Renal pelvis (tissue), 12 donors: ENCODE data around the gene PRR11. TPM values are rescaled to one million over a fixed set of nuclear protein-coding genes. Genes with fewer than 3 reads are reported as not detected.
A peak's percentile ranks its signal among the peaks of the same experiment; 100 is the strongest.
"Not testable (repeated sequence)": the region's sequence is repeated elsewhere in the genome, so short reads cannot be mapped to it uniquely, and the experiment has no call there.

Experiments
- DNase-seq: peaks from one replicate; pipeline ENCODE4 v3.0.0-alpha.2; 2013
- long read RNA-seq, 16 experiments: transcript quantifications; one replicate each; lab custom pipeline, GENCODE V29; 2026
- polyA plus RNA-seq, 3 donors: library from polyadenylated mRNA; unstranded; fragments of 120-200 nt; gene quantifications; one replicate each; pipeline ENCODE4 v1.2.1, GENCODE V29; 2013; ENCODE audit not compliant: insufficient read length in 3 of 3

The PRR11 gene
- polyA plus RNA-seq = 10 to 100 TPM; 17.1 to 19.6 (median 19.0) TPM
- long read RNA-seq, donor 1, partial matches to known transcripts = 0 of 3 reads
- long read RNA-seq, donor 1, other reads (novel, unspliced or antisense) = 0 of 3 reads
- long read RNA-seq, donor 2 = 0 reads
- long read RNA-seq, donor 3, partial matches to known transcripts = 0 of 3 reads
- long read RNA-seq, donor 3, other reads (novel, unspliced or antisense) = 0 of 3 reads
- long read RNA-seq, donor 4, partial matches to known transcripts = 0 of 2 reads
- long read RNA-seq, donor 4, other reads (novel, unspliced or antisense) = 0 of 2 reads
- long read RNA-seq, donor 5 = 0 reads
- long read RNA-seq, donor 6, partial matches to known transcripts = 0 of 1 reads
- long read RNA-seq, donor 6, other reads (novel, unspliced or antisense) = 0 of 1 reads
- long read RNA-seq, donor 7 = 0 reads
- long read RNA-seq, donor 8, partial matches to known transcripts = 0 of 2 reads
- long read RNA-seq, donor 8, other reads (novel, unspliced or antisense) = 0 of 2 reads
- long read RNA-seq, donor 9, partial matches to known transcripts = 0 of 3 reads
- long read RNA-seq, donor 9, other reads (novel, unspliced or antisense) = 0 of 3 reads
- long read RNA-seq, donor 10, partial matches to known transcripts = 0 of 1 reads
- long read RNA-seq, donor 10, other reads (novel, unspliced or antisense) = 0 of 1 reads
- long read RNA-seq, donor 11, partial matches to known transcripts = 0 of 3 reads
- long read RNA-seq, donor 11, other reads (novel, unspliced or antisense) = 0 of 3 reads
- long read RNA-seq, donor 12 = 0 reads
- long read RNA-seq, donor 13 = 0 reads
- long read RNA-seq, donor 14 = 0 reads
- long read RNA-seq, donor 15 = 0 reads
- long read RNA-seq, donor 16 = 0 reads

DNA sequence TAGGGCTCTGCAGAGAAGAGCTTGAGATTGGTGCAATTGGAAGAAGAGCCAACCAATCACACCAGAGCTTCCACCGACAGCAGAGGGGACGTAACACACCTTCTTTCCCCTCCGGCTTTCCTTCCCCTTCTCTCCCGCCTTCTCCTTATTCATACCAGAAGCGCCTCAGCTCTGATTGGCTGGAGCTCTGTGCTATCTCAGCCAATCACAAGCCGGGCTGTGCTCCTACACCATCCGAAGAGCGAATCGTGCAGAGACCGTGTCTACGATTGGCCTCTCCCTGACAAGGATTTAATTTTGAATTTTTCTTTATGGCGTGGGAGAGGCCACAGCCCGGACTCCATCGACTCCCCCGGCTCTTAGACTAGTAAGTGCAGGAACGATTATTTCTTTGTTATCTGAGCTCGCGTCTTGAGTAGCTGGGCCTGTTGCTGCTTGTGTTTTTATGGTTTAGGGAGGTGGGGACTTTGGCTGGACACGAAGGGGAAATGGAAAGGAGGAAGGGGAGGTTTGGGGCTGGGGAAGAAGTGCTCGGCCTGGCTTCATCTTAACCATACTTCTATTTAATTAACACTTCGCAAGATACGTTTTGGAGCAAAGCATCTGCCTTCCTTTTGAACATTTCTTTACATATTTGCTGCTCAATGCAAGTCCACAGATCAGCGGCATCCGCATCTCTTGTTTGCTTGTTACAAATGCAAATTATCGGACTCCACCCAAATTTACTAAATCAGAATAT, at the start of gene PRR11:
Gene PRR11, plus strand, starts transcription at position 308 of the 739 bp plus-strand sequence. CDS start 14,007 bp downstream, outside the sequence.
- peak; percentile 100 for DNase-seq

DNA sequence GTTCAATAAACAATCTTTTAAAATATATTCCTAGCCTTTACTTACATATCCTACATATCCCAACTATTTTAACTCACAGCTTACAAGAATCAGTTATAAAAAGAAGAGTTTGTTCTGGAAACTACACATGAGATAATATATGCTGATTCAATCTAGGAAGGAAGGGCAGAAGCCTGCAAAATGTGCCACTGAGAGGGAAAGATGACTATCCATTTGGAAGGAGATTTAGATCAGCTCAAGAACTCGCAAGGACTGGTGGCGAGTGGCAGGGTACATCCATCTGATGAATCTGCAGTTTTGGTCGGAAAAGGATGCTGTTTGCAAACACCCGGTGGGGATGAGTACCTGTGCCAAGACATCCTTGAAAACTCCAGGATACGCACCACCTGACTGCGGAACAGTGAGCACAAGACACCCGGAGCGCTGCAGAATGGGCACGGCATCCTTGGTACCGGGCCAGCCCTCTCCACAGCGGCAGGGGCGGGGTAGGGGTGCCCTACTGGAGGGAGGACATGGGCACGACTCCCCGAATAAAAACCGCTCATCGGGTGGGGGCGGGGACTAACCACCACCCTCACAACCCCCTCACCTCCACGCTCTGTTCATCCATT, 49.6 kb upstream of the PRR11 start:
- DNase-seq = peak; percentile 30

DNA sequence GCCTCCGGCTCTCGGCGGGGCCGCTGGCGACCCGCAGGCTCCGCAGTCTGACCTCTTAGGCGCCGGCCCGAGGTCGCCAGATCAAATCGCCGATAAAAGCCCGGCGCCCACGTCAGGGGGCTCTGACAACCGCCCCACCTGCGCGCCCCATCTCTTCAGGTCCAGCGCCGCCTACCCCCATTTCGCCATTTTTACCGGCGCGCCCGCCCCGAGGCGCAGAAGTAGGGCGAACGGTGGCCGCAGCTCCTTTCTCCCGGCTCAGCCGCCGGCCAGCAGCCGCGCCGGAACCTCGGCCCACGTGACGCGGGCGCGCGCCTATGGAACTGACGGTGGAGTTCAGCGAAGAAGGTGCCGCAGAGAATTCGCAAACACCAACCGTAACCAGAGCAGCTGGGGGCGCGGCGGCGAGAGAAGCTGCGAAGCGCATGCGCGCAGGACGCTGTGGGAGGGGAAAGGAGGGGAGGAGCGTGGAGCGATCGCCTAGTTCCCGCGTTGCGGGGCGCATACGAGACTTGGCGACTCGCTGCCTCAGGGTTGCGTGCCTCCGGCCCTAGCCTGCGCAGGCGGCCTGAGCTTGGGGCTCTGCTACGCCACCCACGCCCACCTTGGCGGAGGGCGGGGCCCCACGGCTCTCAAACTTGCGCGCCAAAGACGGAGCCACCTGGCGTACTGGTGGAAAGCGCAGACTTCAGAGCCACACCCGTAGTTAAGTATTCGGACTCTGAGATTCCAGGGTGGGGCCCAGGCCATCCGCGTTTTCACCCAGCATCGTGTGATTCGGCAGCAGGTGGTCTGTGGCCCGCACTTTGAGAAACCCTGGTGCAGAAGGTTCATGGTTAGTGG, 48.9 kb upstream of the PRR11 start, which contains the start of gene TRIM37:
Gene TRIM37, minus strand, starts transcription at position 418 of the 843 bp plus-strand sequence. CDS start 419 bp downstream, outside the sequence.
- peak; percentile 97 for DNase-seq

- DNase-seq = no peak
These were observed 48.3 kb upstream of the PRR11 start for GRCh38 chr17:59107306-59107670.

GRCh38 chr17:59108400-59109102, 47.0 kb upstream of the PRR11 start:
- no peak for DNase-seq

GRCh38 chr17:59110973-59111372, 44.6 kb upstream of the PRR11 start:
- no peak for DNase-seq

- no peak for DNase-seq
These were observed 44.0 kb upstream of the PRR11 start for GRCh38 chr17:59111539-59111938.

GRCh38 chr17:59115474-59115873, 40.1 kb upstream of the PRR11 start:
- DNase-seq = no peak

DNA sequence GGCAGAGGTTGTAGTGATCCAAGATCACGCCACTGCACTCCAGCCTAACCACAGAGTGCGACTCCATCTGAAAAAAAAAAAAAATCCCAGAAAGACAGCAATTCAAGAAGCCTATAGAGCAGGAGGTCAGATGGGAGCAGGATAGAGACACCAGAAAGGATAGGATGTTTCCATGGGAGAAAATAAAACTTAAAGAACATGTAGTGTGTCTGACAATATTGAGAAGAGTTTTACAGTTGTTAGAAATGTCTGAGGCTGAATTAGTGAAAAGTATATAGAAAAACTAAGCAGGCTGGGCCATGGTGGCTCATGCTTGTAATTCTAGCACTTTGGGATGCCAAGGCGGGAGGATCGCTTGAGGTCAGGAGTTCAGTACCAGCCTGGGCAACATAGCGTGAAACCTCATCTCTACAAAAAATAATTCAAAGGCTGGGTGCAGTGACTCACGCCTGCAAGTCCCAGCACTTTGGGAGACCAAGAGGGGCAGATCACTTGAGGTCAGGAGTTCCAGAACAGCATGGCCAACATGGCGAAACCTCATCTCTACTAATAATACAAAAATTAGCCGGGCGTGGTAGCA, 33.6 kb upstream of the PRR11 start:
- DNase-seq = no peak

GRCh38 chr17:59124665-59125064, 30.9 kb upstream of the PRR11 start:
- no peak for DNase-seq

- DNase-seq = no peak
These were observed 28.6 kb upstream of the PRR11 start for GRCh38 chr17:59126809-59127417.

DNA sequence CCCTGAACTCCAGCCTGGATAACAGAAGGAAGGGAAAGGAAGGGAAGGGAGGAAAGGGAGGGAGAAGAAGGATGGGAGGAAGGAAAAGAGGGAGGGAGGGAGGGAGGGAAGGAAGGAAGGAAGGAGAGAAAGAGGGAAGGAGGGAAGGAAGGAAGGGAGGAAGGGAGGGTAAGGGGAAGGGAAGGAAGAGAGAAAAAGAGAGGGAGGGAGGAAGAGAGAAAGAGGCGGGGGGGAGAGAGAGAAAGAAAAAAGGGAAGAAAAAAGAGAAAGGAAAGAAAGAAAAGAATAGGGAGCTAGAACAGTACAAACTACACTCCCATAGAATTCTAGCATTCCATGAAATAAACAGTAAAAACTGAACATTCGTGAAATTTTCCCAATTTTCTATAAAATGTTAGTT, 25.7 kb upstream of the PRR11 start:
- no peak for DNase-seq

- no peak for DNase-seq
These were observed 24.4 kb upstream of the PRR11 start for GRCh38 chr17:59131131-59131530.

- not testable (repeated sequence) for DNase-seq
These were observed 17.2 kb upstream of the PRR11 start for GRCh38 chr17:59138339-59138738.

DNA sequence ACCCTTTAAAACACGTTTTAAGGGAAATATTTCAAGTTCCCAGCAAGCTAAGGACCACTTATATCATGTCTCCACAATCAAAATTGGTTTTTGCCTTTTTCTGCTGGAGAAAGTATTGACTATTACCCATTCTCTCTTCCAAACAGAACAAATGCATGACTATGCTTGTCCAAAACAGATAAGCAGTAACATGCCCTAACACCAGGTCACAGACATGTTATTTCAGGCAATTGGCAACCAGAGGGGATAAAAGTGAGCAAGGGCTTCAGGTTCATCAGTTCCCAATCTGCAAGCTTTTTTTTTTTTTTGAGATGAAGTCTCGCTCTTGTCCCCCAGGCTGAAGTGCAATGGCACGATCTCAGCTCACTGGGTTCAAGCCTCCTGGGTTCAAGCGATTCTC, 15.6 kb upstream of the PRR11 start:
- no peak for DNase-seq

- no peak for DNase-seq
These were observed 13.7 kb upstream of the PRR11 start for GRCh38 chr17:59141860-59142259.

DNA sequence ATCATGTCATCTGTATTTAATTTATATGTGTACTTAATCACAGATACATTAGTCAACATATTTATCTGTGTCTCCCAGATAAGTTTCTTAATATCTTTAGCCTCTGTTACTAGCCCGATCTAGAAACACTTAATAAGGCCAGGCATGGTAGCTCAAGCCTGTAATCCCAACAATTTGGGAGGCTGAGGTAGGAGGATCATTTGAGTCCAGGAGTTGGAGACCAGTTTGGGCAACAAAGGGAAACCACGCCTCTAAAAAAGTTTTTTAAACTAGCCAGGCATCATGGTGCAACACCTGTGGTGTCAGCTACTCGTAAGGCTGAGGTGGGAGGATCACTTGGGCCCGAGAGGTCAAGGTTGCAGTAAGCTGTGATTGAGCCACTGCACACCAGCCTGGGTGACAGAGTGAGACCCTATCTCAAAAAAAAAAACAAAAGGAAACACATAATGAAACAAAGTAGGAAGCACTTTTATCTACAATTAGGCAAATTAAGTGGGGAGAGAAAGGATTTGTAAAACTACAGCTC, 9.9 kb upstream of the PRR11 start:
- no peak for DNase-seq

DNA sequence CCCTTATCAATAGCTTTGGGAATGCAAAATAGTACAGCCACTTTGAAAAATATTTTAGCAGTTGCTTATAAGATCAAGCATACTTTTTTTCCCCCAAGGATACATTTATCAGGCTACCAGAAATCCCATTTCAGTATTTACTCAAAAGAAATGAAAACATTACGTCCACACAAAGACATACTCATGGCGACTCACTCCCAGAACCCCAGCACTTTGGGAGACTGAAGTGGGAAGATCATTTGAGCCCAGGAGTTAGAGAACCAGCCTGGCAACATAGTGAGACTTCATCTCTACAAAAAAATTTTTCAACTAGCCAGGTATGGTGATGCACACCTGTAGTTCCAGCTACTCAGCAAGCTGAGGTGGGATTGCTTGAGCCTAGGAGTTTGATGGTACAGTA, 6.5 kb upstream of the PRR11 start:
- DNase-seq = no peak
